HS-27A (cell line): Measurements from ENCODE around the gene ABHD17C.

ENCODE experiments used
- DNase-seq: peaks from one replicate; pipeline ENCODE4 v3.0.0-alpha.2; 2012; ENCODE audit warnings: low read depth, missing footprints

ABHD17C gene

DNA sequence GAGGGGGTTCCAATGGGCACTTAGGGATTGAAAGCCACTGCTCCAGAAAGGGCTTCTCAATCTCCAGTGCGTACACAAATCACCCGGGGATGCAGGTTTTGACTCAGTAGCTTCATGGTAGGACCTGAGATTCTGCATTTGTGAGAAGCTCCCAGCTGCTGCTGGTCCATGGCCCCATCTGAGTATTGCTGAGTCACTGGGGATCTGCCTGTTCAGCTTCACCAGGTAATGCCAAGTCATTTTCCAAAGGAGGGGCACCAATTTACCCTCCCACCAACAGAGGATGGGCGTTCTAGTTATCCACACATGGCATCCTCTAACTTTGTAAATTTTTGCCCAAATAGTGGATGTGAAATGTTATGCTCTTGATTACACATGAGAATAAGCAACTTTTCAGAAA, 71.2 kb downstream of the ABHD17C start:
- no peak for DNase-seq

DNA sequence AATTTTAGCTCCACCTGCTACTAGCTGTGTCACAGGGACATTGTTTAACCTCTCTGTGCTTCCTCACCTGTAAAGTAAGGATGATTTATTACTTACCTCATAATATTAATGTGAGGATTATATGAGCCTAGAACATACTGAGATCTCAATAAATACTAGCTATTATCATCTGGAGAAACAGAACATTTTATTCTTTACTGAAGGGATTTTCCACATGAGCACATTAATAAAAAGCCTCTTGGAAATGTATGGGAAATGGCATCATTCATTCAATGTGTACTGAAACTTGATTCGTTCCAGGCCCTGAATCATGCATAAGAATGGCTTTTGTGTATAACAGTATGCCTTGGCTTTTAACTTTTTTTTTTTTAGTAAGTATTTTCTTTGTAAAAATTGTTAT, 73.0 kb downstream of the ABHD17C start:
- DNase-seq: no peak

DNA sequence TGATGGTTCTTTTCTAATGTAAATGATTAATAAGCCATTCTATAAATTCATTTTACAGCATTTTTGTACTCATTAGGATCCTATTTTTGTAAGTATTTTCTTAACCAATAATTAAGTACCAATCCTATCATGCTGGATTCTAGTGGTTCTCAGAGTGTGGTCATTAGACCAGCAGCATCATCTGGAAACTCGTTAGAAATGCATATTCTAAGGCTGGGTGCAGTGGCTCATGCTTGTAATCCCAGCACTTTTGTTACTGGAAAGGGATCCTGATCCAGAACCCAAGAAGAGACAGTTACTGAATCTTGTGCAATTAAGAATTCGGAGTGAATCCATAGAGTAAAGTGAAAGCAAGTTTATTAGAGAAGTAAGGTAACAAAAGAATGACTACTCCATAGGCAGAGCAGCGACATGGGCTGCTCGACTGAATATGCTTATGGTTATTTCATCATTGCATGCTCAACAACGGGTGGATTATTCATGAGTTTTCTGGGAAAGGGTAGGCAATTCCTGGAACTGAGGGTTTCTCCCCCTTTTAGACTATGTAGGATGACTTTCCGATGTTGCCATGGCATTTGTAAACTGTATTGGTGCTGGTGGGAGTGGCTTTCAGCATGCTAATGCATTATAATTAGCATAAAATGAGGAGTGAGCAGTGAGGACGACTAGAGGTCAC, 74.2 kb downstream of the ABHD17C start:
- no peak for DNase-seq

- DNase-seq: no peak
These were observed 75.0 kb downstream of the ABHD17C start for GRCh38 chr15:80769829-80770705.

DNA sequence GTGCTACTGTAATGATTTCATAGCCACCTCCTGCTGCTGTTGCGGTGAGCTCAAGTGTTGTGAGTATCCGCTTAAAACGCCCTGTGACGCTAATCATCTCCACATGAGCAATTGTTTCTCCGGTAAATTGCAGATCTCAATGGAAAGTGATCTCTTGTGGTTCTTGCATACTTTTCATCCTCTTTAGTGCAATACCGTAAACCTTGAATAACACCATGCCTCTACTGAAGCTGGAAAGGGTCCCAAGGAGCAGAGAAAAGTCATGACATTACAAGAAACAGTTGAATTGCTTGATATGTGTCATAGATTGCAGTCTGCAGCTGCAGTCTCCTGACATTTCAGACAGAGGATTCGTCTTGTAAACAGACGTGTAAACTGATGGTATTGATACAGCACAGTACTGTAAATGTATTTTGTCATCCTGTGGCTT, 78.0 kb downstream of the ABHD17C start:
- no peak for DNase-seq

GRCh38 chr15:80773792-80774352, 78.8 kb downstream of the ABHD17C start:
- no peak for DNase-seq

GRCh38 chr15:80774486-80774885, 79.4 kb downstream of the ABHD17C start:
- no peak for DNase-seq

DNA sequence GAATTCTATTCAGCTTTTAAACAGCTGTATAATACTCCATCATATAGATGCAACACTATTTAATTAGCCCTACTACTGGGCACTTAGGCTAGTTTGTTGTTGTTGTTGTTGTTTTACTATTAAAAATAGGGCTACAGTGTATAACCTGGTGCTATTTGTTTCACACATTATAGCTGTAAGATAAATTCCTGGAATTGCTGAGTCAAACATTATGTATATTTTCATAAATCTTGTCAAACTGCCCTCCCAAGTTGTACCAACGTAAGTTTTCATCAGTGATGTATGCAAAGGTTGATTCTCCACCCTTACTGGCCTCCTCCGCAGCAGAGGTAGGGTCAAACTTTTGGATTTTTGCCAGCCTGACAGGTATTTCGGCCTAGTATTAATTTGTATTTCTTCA, 80.2 kb downstream of the ABHD17C start:
- no peak for DNase-seq

GRCh38 chr15:80776420-80777045, 81.4 kb downstream of the ABHD17C start:
- DNase-seq: peak; percentile 46

DNA sequence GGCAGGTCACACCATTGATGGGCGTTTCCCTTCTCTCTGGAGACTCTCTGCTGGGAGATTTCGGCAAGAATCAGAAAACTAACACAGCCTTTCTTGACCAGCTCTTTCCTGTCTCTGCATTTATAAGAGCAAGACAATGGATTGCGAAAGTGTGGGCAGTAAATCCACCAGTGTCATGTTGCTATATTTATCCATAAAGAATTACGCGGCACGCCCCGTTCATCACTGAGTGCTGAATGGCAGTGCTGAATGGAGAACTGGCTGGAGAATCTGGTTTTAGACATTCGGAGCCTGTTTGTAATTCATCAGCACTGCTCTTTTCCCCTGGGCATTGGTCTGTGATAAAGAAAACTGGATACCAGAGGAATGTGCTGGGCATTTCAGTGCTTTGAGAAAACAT, 82.0 kb downstream of the ABHD17C start:
- peak; percentile 74 for DNase-seq

DNA sequence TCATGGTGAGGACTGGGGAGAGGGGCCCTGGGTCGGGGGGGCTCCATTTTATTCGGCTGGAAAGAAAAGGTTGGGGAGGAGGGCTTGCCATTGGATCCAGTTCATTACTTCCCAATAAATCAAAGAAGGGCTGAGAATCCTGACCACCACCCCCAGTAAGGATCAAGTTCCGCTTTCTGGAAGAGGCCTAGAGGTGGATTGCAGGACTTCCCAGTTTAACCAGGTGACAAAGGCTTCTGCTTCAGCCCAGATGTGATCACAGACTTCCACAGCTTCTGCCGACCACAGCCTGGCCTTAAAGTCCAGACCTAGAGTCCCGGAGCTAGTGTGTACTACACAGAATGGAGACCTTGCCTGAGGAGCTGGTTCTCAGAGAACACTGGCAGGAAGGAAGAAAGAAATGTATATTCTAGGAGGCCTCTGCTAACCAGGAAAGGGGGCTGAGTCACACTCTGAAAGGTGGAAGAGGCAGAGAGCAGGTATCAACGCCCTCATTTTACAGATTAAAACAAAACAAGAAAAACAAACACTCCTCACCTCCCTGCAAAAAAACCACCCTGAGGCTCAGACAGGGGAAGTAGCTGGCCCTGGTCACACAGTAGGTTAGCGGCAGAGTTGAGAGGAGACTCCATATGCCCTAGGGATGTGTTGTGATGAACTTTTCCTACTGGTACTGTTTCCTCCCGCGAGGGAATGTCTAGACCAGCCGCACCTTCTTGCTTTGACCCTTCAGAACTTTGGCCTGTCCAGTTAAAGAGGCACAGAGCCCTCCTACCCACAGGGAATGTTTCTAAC, 82.9 kb downstream of the ABHD17C start:
- DNase-seq: no peak

GRCh38 chr15:80778621-80778963, 83.5 kb downstream of the ABHD17C start:
- DNase-seq: no peak

GRCh38 chr15:80778964-80779657, 84.0 kb downstream of the ABHD17C start, which contains the start of gene CEMIP:
Gene CEMIP, plus strand, starts transcription at chr15:80779370. Its CDS starts 94,510 bp downstream, at chr15:80873880.
- DNase-seq: no peak

DNA sequence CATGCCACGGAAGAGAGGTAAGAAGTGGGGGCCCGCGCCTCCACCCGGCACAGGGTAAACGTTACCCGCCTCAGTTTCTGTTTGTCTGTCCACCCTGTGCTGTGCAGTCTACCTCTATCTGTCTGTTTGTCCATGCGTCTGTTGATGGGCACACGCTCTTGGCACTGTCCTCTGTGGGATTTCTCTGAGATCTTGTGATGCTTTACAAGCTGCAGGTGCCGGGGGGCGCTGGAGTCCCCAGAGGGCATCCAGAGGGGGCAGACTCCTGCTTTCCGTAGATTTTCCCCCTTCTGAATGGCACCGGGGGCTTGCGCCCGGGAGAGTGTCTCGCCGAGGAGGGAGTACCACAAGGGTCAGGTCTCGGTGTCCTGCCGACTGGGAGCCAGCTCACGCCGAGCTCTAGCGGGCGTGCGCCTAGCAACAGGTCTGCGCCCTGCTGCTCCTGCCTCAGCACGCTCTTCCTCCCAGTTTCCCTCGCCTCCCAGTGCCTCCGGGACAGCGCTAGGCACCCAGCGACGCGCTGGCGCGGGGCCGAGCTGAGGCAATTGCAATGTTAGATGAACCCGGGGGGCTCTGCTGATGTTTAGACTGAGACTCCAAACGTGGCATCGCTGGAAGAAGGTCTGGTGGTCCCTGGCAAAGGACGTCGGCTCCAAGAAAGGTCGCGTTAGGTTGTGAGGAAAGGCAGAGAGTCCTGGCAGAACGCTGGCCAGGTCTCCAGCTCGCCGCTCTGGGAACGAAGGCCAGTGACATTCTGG, 84.7 kb downstream of the ABHD17C start:
- DNase-seq: no peak

DNA sequence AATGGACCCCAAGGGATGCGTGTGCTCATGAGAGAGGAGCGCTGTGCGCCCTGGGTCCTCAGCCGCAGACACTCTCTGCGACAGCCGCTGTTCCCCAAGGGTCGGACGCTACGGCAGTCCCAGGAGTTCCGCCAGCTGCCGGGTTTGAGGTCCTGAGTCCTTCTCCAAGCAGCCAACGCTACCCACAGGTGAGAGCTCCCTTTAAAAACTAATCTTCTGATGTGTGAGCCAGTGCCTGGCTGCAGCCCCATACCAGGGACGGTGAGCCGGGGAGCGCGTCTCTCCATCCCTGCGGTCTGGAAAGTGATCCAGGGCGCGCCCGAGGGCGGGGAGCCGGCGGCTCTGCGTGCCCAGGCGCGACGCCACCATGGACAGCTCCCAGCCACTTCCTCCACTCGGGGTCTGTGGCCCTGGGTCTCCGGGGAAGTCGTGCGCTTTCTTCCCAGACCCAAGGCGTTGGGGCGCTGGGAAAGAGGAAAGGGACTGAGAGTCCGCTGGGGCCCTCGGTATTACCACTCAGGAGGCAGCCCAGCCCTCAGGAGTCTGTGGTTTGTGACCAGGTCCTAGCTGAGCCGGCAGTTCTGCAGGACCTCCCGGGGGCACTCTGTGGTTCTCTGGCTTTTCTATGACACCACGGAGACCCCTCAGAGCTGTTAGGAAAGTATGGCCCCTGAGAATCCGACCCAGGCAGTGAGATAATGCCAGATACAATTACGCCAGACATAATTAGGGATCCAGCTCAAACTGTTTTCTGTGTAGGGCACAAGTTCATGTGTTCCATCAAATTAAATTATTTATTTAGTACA, 85.5 kb downstream of the ABHD17C start:
- DNase-seq: no peak

DNA sequence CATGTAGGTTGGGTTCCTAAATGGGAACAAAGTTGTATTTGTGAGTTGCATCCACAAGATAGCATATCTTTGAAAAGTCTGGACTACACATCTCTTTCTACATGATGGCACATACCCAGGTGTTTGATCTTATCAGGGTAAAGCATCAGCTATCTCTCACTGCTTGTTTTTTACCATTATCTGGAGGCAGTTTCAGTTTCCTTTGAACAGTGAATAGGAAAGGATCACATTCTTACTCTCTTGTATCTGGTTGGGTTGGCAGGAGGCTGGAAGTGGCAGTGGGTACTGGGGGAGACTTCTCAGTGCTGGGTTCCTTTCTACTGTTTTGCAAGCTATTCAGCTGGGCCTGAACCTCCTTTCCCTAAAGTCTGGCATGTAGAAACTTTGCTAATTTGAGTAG, 88.2 kb downstream of the ABHD17C start:
- DNase-seq: no peak

- DNase-seq: no peak
These were observed 90.2 kb downstream of the ABHD17C start for GRCh38 chr15:80785335-80785734.

- no peak for DNase-seq
These were observed 90.8 kb downstream of the ABHD17C start for GRCh38 chr15:80785811-80786354.

DNA sequence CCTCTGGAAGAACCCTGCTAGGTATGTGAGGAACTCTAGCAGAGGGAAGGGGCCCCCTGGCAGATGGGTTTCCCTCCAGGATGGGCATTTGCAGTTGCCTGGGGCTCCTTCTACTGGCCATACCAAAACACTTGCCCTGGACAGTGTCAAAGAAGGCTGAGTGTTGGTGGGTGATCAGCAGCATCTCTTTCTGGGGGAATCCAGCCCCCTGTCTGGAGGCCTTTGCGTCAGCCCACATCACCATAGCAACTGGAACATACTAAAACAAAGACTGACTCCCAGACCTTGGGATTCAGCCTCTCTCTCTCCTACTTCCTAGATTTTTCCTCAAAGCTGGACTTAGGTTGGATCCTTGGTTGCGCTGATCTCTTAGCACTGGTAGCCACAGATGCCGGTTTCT, 92.2 kb downstream of the ABHD17C start:
- no peak for DNase-seq
